GM21447 (cell line): ENCODE data around the gene RNF220.

Source experiments
- ATAC-seq: cut with Tn5 transposase; IDR thresholded peaks from one replicate; pipeline ENCODE4 v1.9.1; 2021; ENCODE audit not compliant: unreplicated experiment

RNF220 gene

DNA sequence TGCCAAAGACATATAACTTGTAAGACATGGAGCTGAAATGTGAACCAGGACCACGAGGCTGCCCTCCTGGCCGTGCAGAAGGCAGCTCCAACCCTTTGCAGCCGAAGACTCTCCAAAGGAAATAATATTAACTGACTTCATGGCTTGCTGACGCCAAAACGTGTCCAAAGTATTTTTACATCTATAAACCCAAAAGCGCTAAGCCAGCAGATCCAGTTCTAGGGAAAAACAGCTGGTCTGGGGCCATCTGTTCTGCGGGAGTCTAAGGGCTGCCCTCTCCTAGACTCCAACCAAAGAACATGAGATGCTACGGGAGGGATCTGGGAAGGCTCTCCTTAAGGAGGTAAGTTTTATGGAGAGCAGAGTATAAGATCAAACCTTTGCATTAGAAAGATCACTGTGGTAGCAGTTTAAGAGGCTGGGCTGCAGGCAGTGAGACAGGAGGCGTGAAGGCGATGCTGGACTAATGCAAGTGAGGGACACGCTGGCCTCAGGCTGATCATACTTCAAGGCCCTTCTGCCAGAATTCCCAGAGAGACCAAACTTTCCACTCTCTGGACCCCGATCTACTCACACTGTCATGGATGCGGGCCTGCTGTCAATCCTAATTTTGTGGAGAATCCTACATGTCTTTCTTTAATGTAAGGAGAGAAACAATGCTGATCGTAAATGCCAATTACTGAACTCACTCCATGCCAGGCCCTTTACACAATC is 268.1 kb downstream of the RNF220 start:
- no peak for ATAC-seq

DNA sequence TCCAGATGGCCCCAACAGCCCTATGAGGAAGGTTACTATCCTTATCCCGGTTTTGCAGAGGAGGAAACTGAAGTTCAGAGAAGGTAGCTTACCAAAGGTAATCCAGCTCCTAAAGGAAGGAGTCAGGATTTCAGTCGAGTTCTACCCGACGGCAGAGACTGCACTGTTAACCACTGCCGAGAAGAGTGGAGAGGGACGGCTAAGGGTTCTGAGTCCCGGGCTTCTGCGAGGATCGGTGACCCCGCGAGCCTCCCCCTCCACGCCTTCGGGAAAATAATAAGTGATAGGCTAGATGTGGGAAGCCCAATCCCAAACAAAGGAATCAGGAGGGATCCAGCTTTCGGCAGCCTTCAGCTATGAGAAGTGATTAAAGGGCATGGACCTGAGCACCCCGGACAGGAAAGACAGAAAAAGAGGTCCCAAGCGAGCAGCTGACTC is 268.6 kb downstream of the RNF220 start:
- peak; percentile 1 for ATAC-seq

- peak; percentile 87 for ATAC-seq
Observed at GRCh38 chr1:44674113-44675000, 269.3 kb downstream of the RNF220 start, which contains the start of the genes ARMH1 and TMEM53. ARMH1 (plus strand) TSS chr1:44674714; CDS start chr1:44689698, 14,984 bp downstream. TMEM53 (minus strand) TSS chr1:44674481; CDS start chr1:44674391, 90 bp downstream.

DNA sequence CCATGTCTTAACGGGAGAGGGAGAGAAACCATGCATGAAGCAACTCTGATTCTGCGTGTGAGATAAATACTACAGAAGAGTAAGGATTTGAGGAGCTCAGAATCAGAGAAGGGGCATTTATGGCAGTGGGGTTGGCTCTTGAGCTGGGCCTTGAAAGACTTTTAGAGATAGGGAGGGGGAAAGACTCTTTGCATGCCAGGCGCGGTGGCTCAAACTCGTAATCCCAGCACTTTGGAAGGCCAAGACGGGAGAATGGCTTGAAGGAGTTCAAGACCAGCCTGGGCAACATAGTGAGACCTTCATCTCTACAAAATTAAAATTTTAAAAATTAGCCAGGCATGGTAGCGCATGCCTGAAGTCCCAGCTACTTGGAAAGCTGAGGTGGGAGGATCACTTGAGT is 270.1 kb downstream of the RNF220 start:
- ATAC-seq = no peak

- ATAC-seq = no peak
Observed at GRCh38 chr1:44676484-44677200, 271.6 kb downstream of the RNF220 start.

DNA sequence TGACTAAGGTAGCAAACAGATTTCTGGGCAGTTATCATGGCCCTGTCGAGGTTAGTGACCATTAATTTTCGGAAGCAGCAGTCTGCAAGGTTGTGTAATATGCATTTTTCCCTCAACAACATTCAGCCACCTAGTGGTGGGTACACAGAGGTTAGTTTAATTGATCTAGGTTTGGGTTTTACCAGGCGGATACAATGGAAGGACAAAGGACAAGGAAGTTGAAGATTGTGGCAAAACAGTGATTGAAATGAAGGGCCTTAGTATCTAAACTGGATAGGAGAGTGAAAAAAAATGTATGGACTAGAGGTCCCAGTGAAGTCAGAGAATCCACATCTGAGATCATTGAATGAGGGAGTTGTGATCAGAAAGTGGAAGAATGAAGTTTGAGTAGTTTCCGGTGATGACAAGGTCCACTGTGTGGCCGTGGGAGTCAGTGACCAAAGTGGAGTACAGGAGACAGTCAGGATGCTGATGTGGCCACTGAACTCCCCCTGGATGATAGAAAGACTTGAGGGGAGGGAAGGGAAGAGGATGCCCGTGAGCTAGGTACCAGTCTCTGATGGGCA is 272.2 kb downstream of the RNF220 start:
- ATAC-seq = no peak

DNA sequence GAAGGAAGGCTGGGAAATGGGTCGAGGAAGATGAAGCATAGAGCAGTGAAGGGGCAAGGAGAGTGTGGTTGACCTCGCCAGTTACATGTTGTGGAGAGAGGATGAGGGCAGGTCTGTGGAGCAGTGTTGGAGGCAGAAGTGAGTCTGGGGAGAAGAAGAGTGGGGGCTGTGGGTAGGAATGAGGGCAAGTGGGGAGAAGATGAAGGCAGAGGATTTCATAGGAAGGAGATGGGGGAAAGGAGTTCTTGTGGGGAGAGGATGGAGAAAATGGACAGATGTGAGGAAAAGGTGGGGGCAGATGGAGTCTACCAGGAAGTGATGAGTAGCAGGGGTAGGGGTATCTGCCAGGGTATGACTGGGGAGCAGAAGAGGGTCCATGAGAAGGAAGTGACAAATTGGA is 273.1 kb downstream of the RNF220 start:
- ATAC-seq = no peak

- ATAC-seq = no peak
Observed at GRCh38 chr1:44678626-44679025, 273.6 kb downstream of the RNF220 start.

GRCh38 chr1:44679468-44679867 is 274.4 kb downstream of the RNF220 start:
- no peak for ATAC-seq

GRCh38 chr1:44681905-44682882 is 277.1 kb downstream of the RNF220 start:
- no peak for ATAC-seq

DNA sequence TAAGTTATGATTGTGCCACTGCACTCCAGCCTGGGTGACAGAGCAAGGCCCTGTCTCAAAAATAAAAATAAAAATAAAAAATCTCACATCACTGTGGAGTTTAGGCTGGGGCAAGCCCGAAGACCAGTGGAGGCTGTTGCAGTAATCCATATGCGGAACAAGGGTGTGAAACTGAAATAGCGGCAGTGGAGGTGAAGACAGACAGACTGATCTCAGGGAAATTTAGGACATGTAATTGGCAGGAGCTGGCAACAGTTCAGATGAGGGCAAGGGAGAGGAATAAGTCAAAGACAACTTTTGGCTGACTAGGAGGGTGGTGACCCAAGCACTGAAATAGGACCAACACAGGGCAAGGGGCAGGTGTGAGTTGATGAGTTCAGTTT is 277.8 kb downstream of the RNF220 start:
- no peak for ATAC-seq

- peak; percentile 79 for ATAC-seq
Observed at GRCh38 chr1:44684525-44684924, 279.5 kb downstream of the RNF220 start.

GRCh38 chr1:44685218-44685617 is 280.2 kb downstream of the RNF220 start:
- no peak for ATAC-seq

DNA sequence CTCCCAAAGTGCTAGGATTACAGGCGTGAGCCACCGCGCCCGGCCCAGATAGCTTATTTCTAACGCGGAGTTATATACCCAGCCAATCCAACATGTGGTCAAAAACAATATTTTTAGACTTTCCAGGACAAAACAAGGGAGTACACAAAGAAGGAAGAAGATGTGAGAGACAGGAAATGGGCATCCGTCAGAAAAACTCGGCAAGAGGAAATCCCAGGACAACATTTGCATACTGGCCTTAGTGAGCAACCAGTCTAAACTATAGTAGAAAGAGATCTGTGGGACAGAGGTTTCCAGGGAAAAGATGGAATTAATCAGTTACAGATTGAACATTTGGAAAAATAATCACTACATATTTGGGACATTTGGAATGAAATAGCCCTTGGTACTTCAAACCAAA is 280.8 kb downstream of the RNF220 start:
- ATAC-seq = no peak

- no peak for ATAC-seq
Observed at GRCh38 chr1:44688760-44689446, 283.8 kb downstream of the RNF220 start.

GRCh38 chr1:44689447-44689765 is 284.4 kb downstream of the RNF220 start:
- no peak for ATAC-seq

DNA sequence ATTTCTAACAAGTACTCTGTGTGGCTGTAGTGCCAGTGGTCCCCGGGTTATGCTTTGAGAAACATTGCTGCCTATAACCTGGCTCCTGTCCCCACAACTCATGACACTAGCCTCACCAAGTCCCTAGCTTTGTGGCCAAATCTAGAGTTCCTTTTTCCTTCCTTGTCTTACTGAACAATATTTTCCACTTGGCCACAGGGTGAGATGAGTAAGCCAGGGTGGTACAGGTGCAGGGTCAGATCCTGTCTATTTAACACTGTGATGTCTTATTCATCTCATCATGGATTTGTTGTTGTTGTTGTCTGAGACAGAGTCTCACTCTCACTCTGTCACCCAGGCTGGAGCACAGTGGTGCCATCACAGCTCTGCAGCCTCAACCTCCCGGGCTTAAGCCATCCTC is 288.1 kb downstream of the RNF220 start:
- ATAC-seq = no peak

GRCh38 chr1:44693900-44694299 is 288.8 kb downstream of the RNF220 start:
- no peak for ATAC-seq

GRCh38 chr1:44694863-44695478 is 289.9 kb downstream of the RNF220 start:
- peak; percentile 62 for ATAC-seq
